ENCODE measurements around the gene ADORA2B. TPM values are rescaled to one million over a fixed set of nuclear protein-coding genes. Genes with fewer than 3 reads are reported as not detected.

ADORA2B gene
- total RNA-seq, 1 donor from 2014 or later, result 0.32 TPM

- peaks cover 2% of the 10 kb centered on the region for H3K9me3 Mint-ChIP-seq (ENCODE audit: unreplicated experiment)
- H3K4me1 Mint-ChIP-seq (ENCODE audit: low read depth, unreplicated experiment), result no peaks in the 10 kb centered on the region
- peaks cover 7% of the 10 kb centered on the region for H3K27me3 Mint-ChIP-seq (ENCODE audit: unreplicated experiment)
These were observed 23.3 kb upstream of the ADORA2B start for GRCh38 chr17:15921640-15922039.

GRCh38 chr17:15922586-15922985 is 22.3 kb upstream of the ADORA2B start:
- no peak for DNase-seq
- no peak for TF ChIP-seq CTCF (IDR thresholded peaks at IDR 0.05; ENCODE audit: partially characterized antibody, unreplicated experiment)
- Mint-ChIP-seq H3K27ac (ENCODE audit: unreplicated experiment) (no peak overlapping the region), H3K4me3 (ENCODE audit: unreplicated experiment) (no peak overlapping the region), H3K4me1 (ENCODE audit: low read depth, unreplicated experiment) (no peaks in the 10 kb centered on the region), H3K9me3 (ENCODE audit: unreplicated experiment) (peaks cover 2% of the 10 kb centered on the region), H3K36me3 (ENCODE audit: unreplicated experiment) (no peaks in the 10 kb centered on the region), H3K27me3 (ENCODE audit: unreplicated experiment) (peaks cover 7% of the 10 kb centered on the region)

More at GRCh38 chr17:15921640-15922039, 23.3 kb upstream of the ADORA2B start:
- Mint-ChIP-seq H3K4me3 (ENCODE audit: unreplicated experiment) (no peak overlapping the region), H3K27ac (ENCODE audit: unreplicated experiment) (no peak overlapping the region), H3K36me3 (ENCODE audit: unreplicated experiment) (no peaks in the 10 kb centered on the region)
- TF ChIP-seq CTCF (IDR thresholded peaks at IDR 0.05; ENCODE audit: partially characterized antibody, unreplicated experiment), result no peak
- no peak for DNase-seq

GRCh38 chr17:15926039-15926740 is 18.7 kb upstream of the ADORA2B start:
- Mint-ChIP-seq H3K27ac (ENCODE audit: unreplicated experiment) (no peak overlapping the region), H3K36me3 (ENCODE audit: unreplicated experiment) (no peaks in the 10 kb centered on the region), H3K27me3 (ENCODE audit: unreplicated experiment) (peaks cover 11% of the 10 kb centered on the region), H3K4me1 (ENCODE audit: low read depth, unreplicated experiment) (no peaks in the 10 kb centered on the region), H3K9me3 (ENCODE audit: unreplicated experiment) (peaks cover 2% of the 10 kb centered on the region), H3K4me3 (ENCODE audit: unreplicated experiment) (no peak overlapping the region)
- TF ChIP-seq CTCF (IDR thresholded peaks at IDR 0.05; ENCODE audit: partially characterized antibody, unreplicated experiment), result no peak
- no peak for DNase-seq

- H3K36me3 Mint-ChIP-seq (ENCODE audit: unreplicated experiment), result no peaks in the 10 kb centered on the region
- H3K27me3 Mint-ChIP-seq (ENCODE audit: unreplicated experiment), result peaks cover 11% of the 10 kb centered on the region
- no peak for TF ChIP-seq CTCF (IDR thresholded peaks at IDR 0.05; ENCODE audit: partially characterized antibody, unreplicated experiment)
- H3K9me3 Mint-ChIP-seq (ENCODE audit: unreplicated experiment), result peaks cover 2% of the 10 kb centered on the region
- no peaks in the 10 kb centered on the region for H3K4me1 Mint-ChIP-seq (ENCODE audit: low read depth, unreplicated experiment)
- no peak overlapping the region for H3K27ac Mint-ChIP-seq (ENCODE audit: unreplicated experiment)
- H3K4me3 Mint-ChIP-seq (ENCODE audit: unreplicated experiment), result no peak overlapping the region
- no peak for DNase-seq
These were observed 16.6 kb upstream of the ADORA2B start for GRCh38 chr17:15928286-15928785.

- H3K4me1 Mint-ChIP-seq (ENCODE audit: low read depth, unreplicated experiment), result no peaks in the 10 kb centered on the region
- no peak overlapping the region for H3K4me3 Mint-ChIP-seq (ENCODE audit: unreplicated experiment)
- H3K36me3 Mint-ChIP-seq (ENCODE audit: unreplicated experiment), result no peaks in the 10 kb centered on the region
- no peak overlapping the region for H3K27ac Mint-ChIP-seq (ENCODE audit: unreplicated experiment)
- TF ChIP-seq CTCF (IDR thresholded peaks at IDR 0.05; ENCODE audit: partially characterized antibody, unreplicated experiment), result no peak
- peaks cover 2% of the 10 kb centered on the region for H3K9me3 Mint-ChIP-seq (ENCODE audit: unreplicated experiment)
- no peak for DNase-seq
- peaks cover 11% of the 10 kb centered on the region for H3K27me3 Mint-ChIP-seq (ENCODE audit: unreplicated experiment)
These were observed 15.0 kb upstream of the ADORA2B start for GRCh38 chr17:15929941-15930340.

Data from glutamatergic neuron (in vitro differentiated cells).